SH-SY5Y (cell line): ENCODE results near the gene TMEM135.

Source experiments
- GATA2 ChIP-seq: IDR thresholded peaks from 2 replicates; pipeline ENCODE4 v1.6.1; 2011; ENCODE audit warnings: mild to moderate bottlenecking, low read depth, low read length
- GATA3 ChIP-seq: IDR thresholded peaks from 2 replicates; pipeline ENCODE4 v1.6.1; 2011; ENCODE audit warnings: low read depth, mild to moderate bottlenecking, low read length, moderate library complexity

DNA sequence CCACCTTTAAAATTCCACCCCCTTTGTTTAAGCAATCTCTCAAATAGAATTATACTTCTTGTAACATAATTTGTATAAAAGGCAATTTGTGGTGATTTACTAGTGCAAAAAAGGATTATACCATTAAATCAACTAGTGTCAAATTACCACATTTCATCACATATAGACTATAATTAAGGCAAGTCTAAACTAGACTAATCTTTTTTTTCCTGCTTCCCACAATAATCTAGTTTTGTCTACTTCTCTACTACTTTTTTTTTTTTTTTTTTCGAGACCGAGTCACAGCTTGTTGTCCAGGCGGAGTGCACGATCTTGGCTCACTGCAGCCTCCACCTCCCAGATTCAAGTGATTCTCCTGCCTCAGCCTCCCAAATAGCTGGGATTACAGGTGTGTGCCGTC lies 46.4 kb upstream of the TMEM135 start:
- TF ChIP-seq GATA2, result no peak
- no peak for TF ChIP-seq GATA3
